Heart left ventricle (tissue), 16 donors: Measurements from ENCODE around the gene GRIK5. TPM values are rescaled to one million over a fixed set of nuclear protein-coding genes. Genes with fewer than 3 reads are reported as not detected.
"Not testable (repeated sequence)": the region's sequence is repeated elsewhere in the genome, so short reads cannot be mapped to it uniquely, and the experiment has no call there.

Source experiments
- ATAC-seq, 4 donors: fragments of 200-7000 bp; cut with Tn5 transposase; one replicate each; pipeline ENCODE4 v1.9.1; 2020 to 2022; ENCODE audit warnings: moderate library complexity in 4 of 4, mild to moderate bottlenecking in 3 of 4, moderate number of reproducible peaks in 1 of 4
- DNase-seq, 5 donors: peaks; one replicate each; pipeline ENCODE4 v3.0.0-alpha.2; 2020
- H3K27ac ChIP-seq, 12 donors: fragments of 200-600 bp; sonication (generic) in 4 of 12; one replicate each; pipeline versions ENCODE4 v1.5.0 to v1.8.0; 2016 to 2022; ENCODE audit warnings: mild to moderate bottlenecking in 2 of 12
- H3K27me3 ChIP-seq, 9 donors: fragments of 200-600 bp; sonication (generic) in 2 of 9; one replicate each; pipeline versions ENCODE4 v1.5.1 to v1.8.0; 2016 to 2022; ENCODE audit warnings: mild to moderate bottlenecking in 3 of 9
- H3K36me3 ChIP-seq, 9 donors: fragments of 200-600 bp; sonication (generic) in 2 of 9; one replicate each; pipeline versions ENCODE4 v1.5.0 to v1.8.0; 2018 to 2022; ENCODE audit warnings: mild to moderate bottlenecking in 2 of 9
- H3K4me1 ChIP-seq, 12 donors: fragments of 200-600 bp; sonication (generic) in 4 of 12; one replicate each; pipeline versions ENCODE4 v1.5.0 to v1.8.0; 2016 to 2022; ENCODE audit warnings: mild to moderate bottlenecking in 3 of 12
- H3K4me3 ChIP-seq, 12 donors: fragments of 200-600 bp; sonication (generic) in 4 of 12; one replicate each; pipeline versions ENCODE4 v1.5.0 to v1.8.0; 2017 to 2022; ENCODE audit warnings: mild to moderate bottlenecking in 9 of 12, moderate library complexity in 4 of 12
- H3K9me3 ChIP-seq, 12 donors: fragments of 200-600 bp; sonication (generic) in 4 of 12; one replicate each; pipeline versions ENCODE4 v1.5.0 to v1.8.0; 2016 to 2022; ENCODE audit warnings: mild to moderate bottlenecking in 1 of 12
- POLR2A ChIP-seq, 2 donors: fragments of 450-650 bp; IDR thresholded peaks; one replicate each; pipeline ENCODE4 v1.6.1; 2017; ENCODE audit warnings: antibody characterized with exemption in 2 of 2, mild to moderate bottlenecking in 2 of 2, moderate library complexity in 2 of 2
- WGBS, 4 donors: extraction: QIAGEN DNeasy Blood & Tissue Kit in 2 of 4; methylation state at CpG; one replicate each; pipeline versions ENCODE4 v1.1.5 to v1.1.7; 2013 to 2018; 5-methylcytosine and 5-hydroxymethylcytosine counted together
- intact Hi-C, 10 donors: fragments of 100-400 bp; cut with DNase I; formaldehyde crosslinking; loops; one replicate each; pipeline versions ENCODE4 v1.11.1 to v1.14.2; 2022
- polyA plus RNA-seq, 2 donors: library from polyadenylated mRNA; stranded (reverse); fragments of 200-250 nt; gene quantifications; one replicate each; pipeline ENCODE4 v1.2.3, GENCODE V29; 2013
- total RNA-seq, 9 donors: library from RNA; depleted of rRNA in 2 of 9; stranded (reverse); fragments of >200 nt in 2 of 9; fragmentation: NEBNext Ultra II Directional in 3 of 9; extraction: Animal tissue kit (Norgen Biotek cat#: 25700) in 3 of 9; gene quantifications; one replicate each; pipeline versions ENCODE4 v1.1.0 to v1.2.4, GENCODE V29; 2016 to 2023
- TF ChIP-seq, protein P1 (sequence below), 12 donors: fragments of 200-600 bp; sonication (generic) in 4 of 12; IDR thresholded peaks; one replicate each; pipeline versions ENCODE4 v1.5.0 to v1.8.0; 2018 to 2022; ENCODE audit warnings: antibody characterized with exemption in 12 of 12, mild to moderate bottlenecking in 5 of 12
- donor health status: ischemic (EF 13 %, LVEDD 7.1; RV severe dilation, severe dysfunction).
- donor health status: healthy with polysubstance abuse.
- donor health status: DM: no; HTN: yes; CAD: no.
- donor health status: DM: no; HTN: no; CAD: no.
- donor health status: ischemic (EF 25% LVEDD 6.9; RV normal size, moderate dysfunction).
- donor health status: ischemic (EF 25% LVEDD 5.7; RV mildly dilated, moderate dysfunction).
- donor health status: healthy.
- donor health status: DM: yes; HTN: yes; CAD: no.
- donor health status: ischemic (EF 35%, LVEDD 5.7; RV mildly dilated, moderate dysfunction).
- donor health status: nonischemic (EF 11% LVEDD 7.7; RV severe dilation, severe dysfunction).
- donor health status: DM: yes; HTN: yes; CAD: no.
- donor health status: PGD.
- donor health status: ischemic (EF 29% LVEDD 5.4; RV normal size, mild dysfunction).
- donor health status: nonischemic (EF 23%, LVEDD 6.1; RV moderate dilation, normal function).

GRIK5 gene
- total and polyA plus RNA-seq, 11 donors, result 0.28 to 9.0 (median 2.5) TPM

DNA sequence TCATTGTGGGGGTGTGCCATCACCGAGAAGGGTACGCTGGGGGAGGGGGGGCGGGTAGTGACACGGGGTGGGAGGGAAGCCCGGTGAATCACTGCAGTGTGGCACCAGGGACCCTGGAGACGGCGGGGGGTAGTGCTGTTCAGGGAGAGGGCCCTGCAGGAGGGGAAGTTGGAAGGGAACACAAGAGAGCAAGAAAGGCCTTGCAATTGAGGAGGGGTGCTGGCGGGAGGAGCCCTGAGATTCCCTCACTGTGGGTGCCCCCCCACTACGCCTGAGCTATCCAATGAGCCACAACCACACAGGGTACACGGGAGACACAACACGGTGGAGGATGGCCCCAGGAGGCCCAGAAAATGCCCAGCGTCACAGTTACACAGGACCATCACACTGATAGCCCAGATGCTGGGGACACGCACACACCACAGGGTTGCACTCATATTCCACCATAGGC, 75.5 kb downstream of the GRIK5 start:
- ATAC-seq (no peak), DNase-seq (no peak)
- Histone ChIP-seq H3K9me3 (no peaks in the 10 kb centered on the region), H3K36me3 (peaks cover 0 to 6% (median 0%) of the 10 kb centered on the region in 9 donors), H3K27ac (peak overlapping the region in 3 of 12 donors; percentile 93 to 97 (median 94)), H3K4me1 (peaks cover 0 to 43% (median 5%) of the 10 kb centered on the region in 12 donors), H3K27me3 (peaks cover 7 to 67% (median 29%) of the 10 kb centered on the region in 9 donors), H3K4me3 (peak overlapping the region in 11 of 12 donors; percentile 52 to 96 (median 66))
- intact Hi-C loops, result loop anchor here in 1 of 10 donors (5.0 kb wide), 1 partner anchor 83 kb away; the partner anchor contains the start of gene ZNF574
- 23 to 26% (median 25%) methylated on average over 12 to 13 of the region's 13 CpGs for WGBS, 4 donors
- TF ChIP-seq POLR2A (IDR thresholded peaks at IDR 0.05), result no peak
- TF ChIP-seq, protein P1, sequence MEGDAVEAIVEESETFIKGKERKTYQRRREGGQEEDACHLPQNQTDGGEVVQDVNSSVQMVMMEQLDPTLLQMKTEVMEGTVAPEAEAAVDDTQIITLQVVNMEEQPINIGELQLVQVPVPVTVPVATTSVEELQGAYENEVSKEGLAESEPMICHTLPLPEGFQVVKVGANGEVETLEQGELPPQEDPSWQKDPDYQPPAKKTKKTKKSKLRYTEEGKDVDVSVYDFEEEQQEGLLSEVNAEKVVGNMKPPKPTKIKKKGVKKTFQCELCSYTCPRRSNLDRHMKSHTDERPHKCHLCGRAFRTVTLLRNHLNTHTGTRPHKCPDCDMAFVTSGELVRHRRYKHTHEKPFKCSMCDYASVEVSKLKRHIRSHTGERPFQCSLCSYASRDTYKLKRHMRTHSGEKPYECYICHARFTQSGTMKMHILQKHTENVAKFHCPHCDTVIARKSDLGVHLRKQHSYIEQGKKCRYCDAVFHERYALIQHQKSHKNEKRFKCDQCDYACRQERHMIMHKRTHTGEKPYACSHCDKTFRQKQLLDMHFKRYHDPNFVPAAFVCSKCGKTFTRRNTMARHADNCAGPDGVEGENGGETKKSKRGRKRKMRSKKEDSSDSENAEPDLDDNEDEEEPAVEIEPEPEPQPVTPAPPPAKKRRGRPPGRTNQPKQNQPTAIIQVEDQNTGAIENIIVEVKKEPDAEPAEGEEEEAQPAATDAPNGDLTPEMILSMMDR (IDR thresholded peaks at IDR 0.05), result no peak

DNA sequence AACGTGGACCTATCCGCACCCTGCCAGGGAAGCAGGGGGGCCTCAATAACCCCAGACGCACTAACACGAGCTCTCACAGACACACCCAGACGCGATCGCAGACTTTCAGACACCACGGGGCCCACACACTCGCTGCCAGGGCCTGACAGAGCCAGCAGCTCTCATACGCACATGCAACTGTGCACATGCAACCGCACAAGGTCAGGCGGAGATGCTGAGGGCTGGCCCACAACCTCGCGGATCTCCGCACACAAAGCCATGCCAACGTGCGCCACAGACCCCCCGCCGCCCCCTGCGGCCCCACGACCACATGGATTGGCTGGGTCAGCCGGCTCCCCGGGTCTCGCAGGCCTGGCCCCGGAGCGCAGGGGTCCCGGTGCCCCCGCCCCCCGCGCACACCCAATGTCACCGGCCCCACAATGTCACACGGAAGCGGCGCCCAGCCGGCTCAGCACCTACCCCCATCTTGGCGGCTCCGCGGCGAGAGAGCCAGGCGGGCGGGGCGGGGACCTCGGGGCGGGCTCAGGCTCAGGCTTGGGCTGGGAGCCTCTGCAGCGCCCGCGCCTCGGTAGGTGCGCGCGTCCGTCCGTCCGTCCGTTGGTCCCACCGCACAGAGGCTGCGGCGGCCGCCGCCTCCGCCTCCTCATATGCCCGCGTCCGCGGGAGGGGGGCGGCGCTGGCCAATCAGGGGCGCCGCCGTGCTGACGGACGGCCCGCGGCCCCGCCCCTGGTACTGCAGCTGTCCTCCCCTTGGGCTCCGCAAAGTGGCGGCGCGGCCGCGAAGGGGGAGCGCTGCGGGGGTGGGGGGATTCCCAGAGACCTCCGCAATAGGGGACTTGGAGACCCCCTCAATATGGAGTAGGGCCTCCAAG, 76.2 kb downstream of the GRIK5 start, which contains the start of gene ATP1A3:
Gene ATP1A3 (minus strand): TSS at position 619 of the 872 bp plus-strand sequence. CDS start 154 bp downstream, at position 465.
- intact Hi-C loops, result loop anchor here in 1 of 10 donors (5.0 kb wide), 1 partner anchor 83 kb away; the partner anchor contains the start of gene ZNF574
- peak within 1 kb of the TSS; percentile 52 to 96 (median 65) for H3K4me3 ChIP-seq
- WGBS, 4 donors, result 0 to 2% (median 1%) methylated on average over 18 to 84 of the region's 84 CpGs
- peak; percentile 65 to 69 for TF ChIP-seq POLR2A (IDR thresholded peaks at IDR 0.05)
- TF ChIP-seq, protein P1 (IDR thresholded peaks at IDR 0.05), result no peak
- peak; percentile 63 to 83 (median 73) for DNase-seq
- H3K9me3 ChIP-seq, result no peaks in the 10 kb centered on the region
- peak; percentile 57 to 76 (median 66) for ATAC-seq
- peaks cover 7 to 60% (median 29%) of the 10 kb centered on the region in 9 donors for H3K27me3 ChIP-seq
- H3K4me1 ChIP-seq, result peaks cover 0 to 40% (median 5%) of the 10 kb centered on the region in 12 donors
- H3K27ac ChIP-seq, result peak within 1 kb of the TSS; percentile 63 to 100 (median 94)
- peaks cover 0 to 11% (median 0%) of the 10 kb centered on the region in 9 donors for H3K36me3 ChIP-seq

DNA sequence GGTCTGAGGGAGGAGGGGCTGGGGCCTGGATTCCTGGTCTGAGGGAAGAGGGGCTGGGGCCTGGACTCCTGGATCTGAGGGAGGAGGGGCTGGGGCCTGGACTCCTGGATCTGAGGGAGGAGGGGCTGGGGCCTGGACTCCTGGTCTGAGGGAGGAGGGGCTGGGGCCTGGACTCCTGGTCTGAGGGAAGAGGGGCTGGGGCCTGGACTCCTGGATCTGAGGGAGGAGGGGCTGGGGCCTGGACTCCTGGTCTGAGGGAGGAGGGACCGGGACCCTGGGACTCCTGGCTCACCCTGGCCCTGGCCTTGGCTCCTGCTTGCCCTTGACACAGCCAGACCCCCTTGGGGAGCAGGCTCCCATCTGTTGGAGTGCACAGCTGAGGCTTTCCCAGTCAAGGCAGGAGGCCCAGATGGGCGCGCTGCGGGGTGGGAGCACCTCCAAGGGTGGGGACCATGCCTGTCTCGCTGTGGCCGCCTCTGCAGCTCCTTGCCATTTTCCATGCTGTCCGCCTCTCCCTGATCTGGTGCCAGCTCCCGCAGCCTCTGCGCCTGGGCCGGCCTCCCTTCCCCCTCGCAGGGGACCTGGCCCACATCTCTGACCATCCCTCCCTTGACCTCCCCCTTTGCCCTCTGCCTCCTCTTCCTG, 78.0 kb downstream of the GRIK5 start:
- Histone ChIP-seq H3K27me3 (peaks cover 0 to 44% (median 20%) of the 10 kb centered on the region in 9 donors), H3K36me3 (peaks cover 0 to 29% (median 5%) of the 10 kb centered on the region in 9 donors), H3K27ac (peak overlapping the region in 10 of 12 donors; percentile 23 to 100 (median 94)), H3K4me1 (peaks cover 0 to 30% (median 0%) of the 10 kb centered on the region in 12 donors), H3K4me3 (peak overlapping the region in 7 of 12 donors; percentile 58 to 96 (median 74))
- WGBS, 4 donors, result 47 to 52% (median 49%) methylated on average over 11 of the region's 11 CpGs
- H3K9me3 ChIP-seq, result not testable (repeated sequence)
- intact Hi-C loops, result loop anchor here in 1 of 10 donors (5.0 kb wide), 1 partner anchor 85 kb away; the partner anchor contains the start of gene ZNF574
- ATAC-seq (peak in 1 of 4 donors; percentile 5), DNase-seq (peak in 1 of 5 donors; percentile 43)

DNA sequence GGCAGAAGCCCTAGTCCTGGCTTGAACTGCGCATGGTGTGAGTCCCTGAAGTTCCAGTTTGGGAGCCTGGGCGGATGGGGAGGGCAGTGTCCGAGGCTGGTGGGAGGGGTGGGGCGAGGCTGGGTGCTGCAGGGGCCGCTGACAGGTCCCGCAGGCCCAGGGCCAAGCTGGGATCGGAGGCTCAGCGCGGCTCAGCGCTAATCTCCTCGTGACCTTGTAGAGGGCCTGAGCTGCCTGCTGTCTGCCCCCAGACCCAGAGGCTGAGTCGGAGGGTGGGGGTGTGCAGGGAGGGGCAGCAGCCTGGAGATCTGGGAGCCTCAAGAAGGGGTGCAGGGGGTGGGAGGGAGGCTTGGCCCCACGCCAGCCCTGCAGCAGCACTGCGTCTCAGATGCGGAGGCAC, 79.0 kb downstream of the GRIK5 start:
- H3K4me3 ChIP-seq, result peak overlapping the region in 6 of 12 donors; percentile 15 to 87 (median 25)
- no peaks in the 10 kb centered on the region for H3K9me3 ChIP-seq
- intact Hi-C loops, result loop anchor here in 1 of 10 donors (5.0 kb wide), 1 partner anchor 86 kb away; the partner anchor contains the start of gene ZNF574
- DNase-seq (peak; percentile 77 to 90 (median 81)), ATAC-seq (peak; percentile 64 to 75 (median 65))
- H3K27ac ChIP-seq, result peak overlapping the region in 11 of 12 donors; percentile 27 to 100 (median 85)
- peaks cover 0 to 30% (median 0%) of the 10 kb centered on the region in 12 donors for H3K4me1 ChIP-seq
- peaks cover 0 to 34% (median 20%) of the 10 kb centered on the region in 9 donors for H3K27me3 ChIP-seq
- WGBS, 4 donors, result 19 to 34% (median 20%) methylated on average over 7 to 15 of the region's 15 CpGs
- no peak for TF ChIP-seq POLR2A (IDR thresholded peaks at IDR 0.05)
- TF ChIP-seq, protein P1 (IDR thresholded peaks at IDR 0.05), result no peak
- peaks cover 0 to 39% (median 9%) of the 10 kb centered on the region in 9 donors for H3K36me3 ChIP-seq
